Measurements from ENCODE around the gene PPME1.

- TF ChIP-seq CTCF (conservative IDR thresholded peaks at IDR 0.05; ENCODE audit: low read depth, low read length) = no peak
- TF ChIP-seq POLR2A (IDR thresholded peaks at IDR 0.05; ENCODE audit: low read depth, low read length) = no peak
- no peak for TF ChIP-seq RFX5 (IDR thresholded peaks at IDR 0.05; ENCODE audit: low read depth, low read length)
- TF ChIP-seq RCOR1 (IDR thresholded peaks at IDR 0.05; ENCODE audit: insufficient replicate concordance, low read length) = no peak
Measured at GRCh38 chr11:74144592-74144991, 26.5 kb upstream of the PPME1 start.
